K562 (cell line): Measurements from ENCODE around the gene AGAP1. TPM values are rescaled to one million over a fixed set of nuclear protein-coding genes. Genes with fewer than 3 reads are reported as not detected.

Experiments used
- ATAC-seq: fragments of 200-7000 bp; cut with Tn5 transposase; 3 replicates; pipeline ENCODE4 v1.9.1; 2020; ENCODE audit warnings: moderate library complexity
- BruUV-seq: library from RNA; stranded (reverse); fragments of 400-500 nt; replicated peaks from 2 replicates; lab custom pipeline; 2021; lab: Mats Ljungman, UMichigan
- CTCF ChIA-PET: fragments of 300-600 bp; formaldehyde crosslinking; extraction: SDS; loops from one replicate; lab custom pipeline; 2021; ENCODE audit warnings: low intra/inter-chr PET ratio; lab: Yijun Ruan, JAX
- POLR2A ChIA-PET: fragments of 300-600, 350-650 bp; sonication (Branson Sonifier 250); formaldehyde crosslinking; extraction: SDS; loops from one replicate; lab custom pipeline; 2021; ENCODE audit warnings: antibody characterized with exemption, inconsistent platforms; lab: Yijun Ruan, JAX
- DNase-seq, 4 experiments: peaks; one replicate each; pipeline versions ENCODE4 v3.0.0 to v3.0.0-alpha.2; 2011 to 2018; ENCODE audit warnings: low spot score in 3 of 4, mixed read lengths in 3 of 4; ENCODE audit errors: extremely low read depth in 1 of 4
- FAIRE-seq: peaks from 2 replicates; lab custom pipeline; 2011; peaks lifted over from hg19 to GRCh38; lab: Jason Lieb, UNC
- H2AFZ ChIP-seq: 2 replicates; pipeline ENCODE4 v1.6.0; 2011; ENCODE audit warnings: low read depth, low read length, control low read depth, inconsistent platforms
- H3K27ac ChIP-seq: fragments of 200-600 bp; 3 replicates; pipeline ENCODE4 v1.8.0; 2011; ENCODE audit warnings: low read depth, mild to moderate bottlenecking, control low read depth, inconsistent platforms, low read length, moderate library complexity, mixed read lengths; ENCODE audit errors: extremely low read depth
- H3K27me3 ChIP-seq, 2 experiments: fragments of 300-600 bp in 1 of 2; 2 replicates in 1 of 2; 3 replicates in 1 of 2; pipeline versions ENCODE4 v1.6.0 to v1.8.0; 2011; ENCODE audit warnings: inconsistent platforms in 2 of 2, low read length in 2 of 2, mild to moderate bottlenecking in 1 of 2, mixed read lengths in 1 of 2, moderate library complexity in 1 of 2; ENCODE audit not compliant: control insufficient read depth in 2 of 2, insufficient read depth in 2 of 2
- H3K36me3 ChIP-seq: fragments of 300-600 bp; 3 replicates; pipeline ENCODE4 v1.8.0; 2011; ENCODE audit warnings: mild to moderate bottlenecking, low read length, inconsistent platforms; ENCODE audit not compliant: control insufficient read depth, insufficient read depth
- H3K4me1 ChIP-seq, 2 experiments: fragments of 200-600 bp in 1 of 2; replicated peaks in 1 of 2; 2 replicates in 1 of 2; 3 replicates in 1 of 2; pipeline versions ENCODE4 v1.5.1 to v1.8.0; 2011; ENCODE audit warnings: inconsistent platforms in 2 of 2, low read length in 2 of 2, mild to moderate bottlenecking in 1 of 2, mixed read lengths in 1 of 2, moderate library complexity in 1 of 2; ENCODE audit not compliant: control insufficient read depth in 2 of 2, insufficient read depth in 2 of 2
- H3K4me2 ChIP-seq: 2 replicates; pipeline ENCODE4 v1.6.1; 2011; ENCODE audit warnings: low read length, control low read depth, inconsistent platforms, mixed read lengths; ENCODE audit not compliant: insufficient read depth
- H3K4me3 ChIP-seq: fragments of 200-600 bp; sonication (generic), shearing (Covaris generic); 2 replicates; pipeline ENCODE4 v1.5.1; 2016; ENCODE audit warnings: control low read depth, inconsistent platforms
- H3K79me2 ChIP-seq: fragments of 200-600 bp; 3 replicates; pipeline ENCODE4 v1.8.0; 2011; ENCODE audit warnings: low read length, inconsistent platforms; ENCODE audit not compliant: control insufficient read depth, insufficient read depth
- H3K9ac ChIP-seq, 2 experiments: 2 replicates each; pipeline versions ENCODE4 v1.6.0 to v1.6.1; 2011; ENCODE audit warnings: low read depth in 2 of 2, low read length in 2 of 2, control low read depth in 1 of 2, inconsistent platforms in 1 of 2, mild to moderate bottlenecking in 1 of 2, mixed read lengths in 1 of 2; ENCODE audit not compliant: insufficient read depth in 1 of 2
- H3K9me1 ChIP-seq: one replicate; pipeline ENCODE4 v1.6.0; 2011; ENCODE audit warnings: inconsistent platforms, mild to moderate bottlenecking, low read length, moderate library complexity; ENCODE audit not compliant: control insufficient read depth, insufficient read depth
- H3K9me3 ChIP-seq: replicated peaks from 2 replicates; pipeline ENCODE4 v1.5.1; 2011; ENCODE audit warnings: low read depth, low read length, inconsistent platforms; ENCODE audit not compliant: control insufficient read depth, insufficient read depth
- H4K20me1 ChIP-seq: replicated peaks from 2 replicates; pipeline ENCODE4 v1.6.1; 2011; ENCODE audit warnings: low read length, inconsistent platforms, mixed read lengths; ENCODE audit not compliant: control insufficient read depth, insufficient read depth
- ATF7 ChIP-seq: fragments of 450-650 bp; IDR thresholded peaks from 2 replicates; pipeline ENCODE4 v1.7.1; 2014; ENCODE audit warnings: mild to moderate bottlenecking, moderate library complexity
- DIDO1 ChIP-seq: fragments of 450-650 bp; IDR thresholded peaks from 2 replicates; pipeline ENCODE4 v1.6.1; 2016; ENCODE audit warnings: low read depth, missing biosample characterization, missing genetic modification characterization
- ILK ChIP-seq: fragments of 450-650 bp; IDR thresholded peaks from 2 replicates; pipeline ENCODE4 v1.6.1; 2016; ENCODE audit warnings: missing genetic modification characterization, low read depth, mild to moderate bottlenecking, missing compliant biosample characterization, moderate library complexity, borderline replicate concordance
- JUNB ChIP-seq: fragments of 450-650 bp; formaldehyde crosslinking; conservative IDR thresholded peaks from 2 replicates; pipeline ENCODE4 v1.4.0; 2020; ENCODE audit warnings: mild to moderate bottlenecking
- NONO ChIP-seq, 2 experiments: fragments of 200-400 bp in 1 of 2; fragments of 450-650 bp in 1 of 2; formaldehyde crosslinking in 1 of 2; IDR thresholded peaks; 2 replicates each; pipeline ENCODE4 v1.6.1; 2017; ENCODE audit warnings: low read depth in 2 of 2, mild to moderate bottlenecking in 2 of 2, moderate library complexity in 2 of 2, low read length in 1 of 2
- POLR2B ChIP-seq: fragments of 450-650 bp; IDR thresholded peaks from 2 replicates; pipeline ENCODE4 v1.6.1; 2018; ENCODE audit warnings: low read depth; ENCODE audit not compliant: partially characterized antibody
- ZNF668 ChIP-seq: fragments of 250-450 bp; sonication (Bioruptor Pico); IDR thresholded peaks from 2 replicates; pipeline ENCODE4 v1.8.0; 2022; ENCODE audit warnings: mild to moderate bottlenecking, inconsistent platforms
- ZNF764 ChIP-seq: fragments of 250-450 bp; sonication (Bioruptor Pico); IDR thresholded peaks from 2 replicates; pipeline ENCODE4 v1.4.0; 2020; ENCODE audit warnings: low read depth, mild to moderate bottlenecking, moderate library complexity
- WGBS: fragments of 100-300 bp; shearing (Covaris generic); methylation state at CpG from one replicate; pipeline ENCODE4 v1.1.6; 2016; ENCODE audit warnings: low coverage, mixed read lengths; ENCODE audit not compliant: insufficient coverage; ENCODE audit errors: missing lambda C conversion rate; 5-methylcytosine and 5-hydroxymethylcytosine counted together
- in situ Hi-C: fragments of 300-500 bp; cut with MboI; formaldehyde crosslinking; loops from 4 replicates; pipeline ENCODE4 v1.15.0; 2018; ENCODE audit warnings: inconsistent platforms, mixed read lengths
- intact Hi-C: fragments of 100-400 bp; cut with micrococcal nuclease; formaldehyde crosslinking; loops from 2 replicates; pipeline ENCODE4 v1.14.2; 2022
- polyA plus RNA-seq, 8 experiments: library from polyadenylated mRNA; depleted of rRNA in 4 of 8; stranded (reverse) in 5 of 8; unstranded in 3 of 8; fragments of >200 nt; fragmentation: Nextera tagmentation in 2 of 8; fragmentation: Illumina TruSeq in 1 of 8; extraction: Ambion mirVana in 2 of 8; extraction: Trizol in 1 of 8; gene quantifications; 2 replicates each; pipeline versions ENCODE4 v1.2.1 to v1.2.3, GENCODE V29; 2011 to 2014; ENCODE audit warnings: inconsistent platforms in 1 of 8, missing spikeins in 1 of 8
- total RNA-seq, 7 experiments: library from RNA; depleted of rRNA in 6 of 7; stranded (reverse); fragments of >200 nt in 6 of 7; fragmentation: Illumina TruSeq in 2 of 7; extraction: Trizol in 2 of 7; gene quantifications; 2 replicates each; pipeline versions ENCODE4 v1.2.1 to v1.2.3, GENCODE V29; 2011 to 2021; ENCODE audit warnings: low replicate concordance in 1 of 7
- TF ChIP-seq, protein P1 (sequence below), 2 experiments: fragments of 450-650 bp; IDR thresholded peaks; 2 replicates each; pipeline ENCODE4 v1.6.1; 2018; ENCODE audit warnings: mild to moderate bottlenecking in 2 of 2, low read depth in 1 of 2; ENCODE audit not compliant: partially characterized antibody in 2 of 2
- TF ChIP-seq, protein P2 (sequence below): sonication (generic); formaldehyde crosslinking; IDR thresholded peaks from 2 replicates; pipeline ENCODE4 v1.9.0; 2022; ENCODE audit warnings: mild to moderate bottlenecking, missing genetic modification reagents

AGAP1 gene
- total and polyA plus RNA-seq, 9 of the 15 experiments (the other 6 are each of a cell fraction or from before 2014, with no cell fraction given): 1.3 to 24.0 (median 10.6) TPM

DNA sequence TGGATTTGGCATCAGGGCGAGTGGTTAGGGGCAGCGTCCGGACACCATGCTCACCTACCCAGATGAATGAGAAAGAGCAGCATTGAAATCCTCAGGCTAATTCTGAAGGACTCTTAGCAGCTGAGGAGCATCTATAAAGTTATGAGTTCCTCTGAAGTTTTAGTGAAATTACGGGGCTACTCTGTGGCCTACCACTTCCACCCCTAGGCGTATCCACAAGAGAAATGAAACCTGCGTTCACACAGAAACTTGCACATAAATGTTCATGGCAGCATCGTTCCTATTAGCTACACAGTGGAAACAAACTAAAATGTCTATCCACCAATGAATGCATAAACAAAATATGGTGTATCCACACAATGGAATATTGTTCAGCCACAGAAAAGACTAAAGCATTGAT lies 576.4 kb downstream of the AGAP1 start:
- WGBS: 91% methylated on average over 6 of the region's 7 CpGs
- Histone ChIP-seq H3K36me3 (no peaks in the 10 kb centered on the region), H3K27ac (no peak overlapping the region), H3K9me1 (peaks cover 4% of the 10 kb centered on the region), H3K9ac (no peak overlapping the region), H3K79me2 (no peaks in the 10 kb centered on the region), H2AFZ (no peak overlapping the region), H3K4me3 (no peak overlapping the region), H4K20me1 (no peaks in the 10 kb centered on the region)
- no peak for DNase-seq
- intact Hi-C loops: no loop called here
- CTCF ChIA-PET: no interaction called here
- no peak for FAIRE-seq
- no TSS peak for BruUV-seq
- in situ Hi-C loops: no loop called here
- POLR2A ChIA-PET: no interaction called here
- ATAC-seq: no peak
- TF ChIP-seq ILK (tag): no peak
- TF ChIP-seq, all 486 proteins: peak for 0
- Histone ChIP-seq H3K4me1 (peaks cover 5 to 14% of the 10 kb centered on the region in 2 experiments; a peak in 4 of 5 replicates), H3K27me3 (no peaks in the 10 kb centered on the region), H3K9me3 (no peaks in the 10 kb centered on the region), H3K4me2 (no peak overlapping the region)

DNA sequence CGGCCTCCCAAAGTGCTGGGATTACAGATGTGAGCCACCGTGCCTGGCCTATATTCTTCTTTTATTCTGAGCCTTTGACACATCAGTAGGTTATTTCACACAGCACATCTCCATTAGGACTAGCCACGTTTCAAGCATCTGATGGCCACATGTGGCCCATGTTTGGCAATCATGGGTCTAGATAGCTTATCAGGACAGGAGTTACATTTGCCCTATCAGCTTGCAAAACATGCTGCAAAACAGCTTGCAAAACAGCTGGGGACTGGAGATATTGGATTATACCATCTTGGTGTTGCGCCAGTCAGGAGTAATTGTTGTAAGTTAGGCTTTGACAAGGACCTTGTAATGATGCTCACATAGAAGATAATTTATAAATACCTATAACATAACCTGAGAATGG lies 579.4 kb downstream of the AGAP1 start:
- in situ Hi-C loops: no loop called here
- peak; percentile 80 for FAIRE-seq
- ChIA-PET POLR2A (interaction anchor here (0.9 to 2.1 kb wide), 3 partner anchors 8 to 21 kb away, joined by 3 to 7 read pairs (median 3); no protein-coding TSS in a partner anchor), CTCF (no interaction called here)
- H3K4me2 ChIP-seq: peak overlapping the region; percentile 37; the same call in 1 of the 2 replicates
- WGBS: 11% methylated on average over 4 of the region's 4 CpGs
- H3K36me3 ChIP-seq: no peaks in the 10 kb centered on the region
- H3K27ac ChIP-seq: no peak overlapping the region; the same call in 2 of the 3 replicates
- no peak overlapping the region for H2AFZ ChIP-seq
- H3K9ac ChIP-seq: no peak overlapping the region
- no peak overlapping the region for H3K4me3 ChIP-seq
- H3K9me3 ChIP-seq: no peaks in the 10 kb centered on the region
- peak; percentile 39 to 73 (median 54) for DNase-seq
- no TSS peak for BruUV-seq
- H3K27me3 ChIP-seq: no peaks in the 10 kb centered on the region
- H3K79me2 ChIP-seq: no peaks in the 10 kb centered on the region
- H3K9me1 ChIP-seq: peaks cover 4% of the 10 kb centered on the region
- intact Hi-C loops: no loop called here
- ATAC-seq: peak; percentile 71
- H4K20me1 ChIP-seq: no peaks in the 10 kb centered on the region
- H3K4me1 ChIP-seq: peaks cover 9 to 14% of the 10 kb centered on the region in 2 experiments; a peak in 4 of 5 replicates
- TF ChIP-seq NONO (IDR thresholded peaks at IDR 0.05; ENCODE audit: low read depth in 2 of 2, low read length in 1 of 2): peak in 1 of 2 experiments; percentile 85; a peak in 2 of 4 replicates
- TF ChIP-seq, protein P1, sequence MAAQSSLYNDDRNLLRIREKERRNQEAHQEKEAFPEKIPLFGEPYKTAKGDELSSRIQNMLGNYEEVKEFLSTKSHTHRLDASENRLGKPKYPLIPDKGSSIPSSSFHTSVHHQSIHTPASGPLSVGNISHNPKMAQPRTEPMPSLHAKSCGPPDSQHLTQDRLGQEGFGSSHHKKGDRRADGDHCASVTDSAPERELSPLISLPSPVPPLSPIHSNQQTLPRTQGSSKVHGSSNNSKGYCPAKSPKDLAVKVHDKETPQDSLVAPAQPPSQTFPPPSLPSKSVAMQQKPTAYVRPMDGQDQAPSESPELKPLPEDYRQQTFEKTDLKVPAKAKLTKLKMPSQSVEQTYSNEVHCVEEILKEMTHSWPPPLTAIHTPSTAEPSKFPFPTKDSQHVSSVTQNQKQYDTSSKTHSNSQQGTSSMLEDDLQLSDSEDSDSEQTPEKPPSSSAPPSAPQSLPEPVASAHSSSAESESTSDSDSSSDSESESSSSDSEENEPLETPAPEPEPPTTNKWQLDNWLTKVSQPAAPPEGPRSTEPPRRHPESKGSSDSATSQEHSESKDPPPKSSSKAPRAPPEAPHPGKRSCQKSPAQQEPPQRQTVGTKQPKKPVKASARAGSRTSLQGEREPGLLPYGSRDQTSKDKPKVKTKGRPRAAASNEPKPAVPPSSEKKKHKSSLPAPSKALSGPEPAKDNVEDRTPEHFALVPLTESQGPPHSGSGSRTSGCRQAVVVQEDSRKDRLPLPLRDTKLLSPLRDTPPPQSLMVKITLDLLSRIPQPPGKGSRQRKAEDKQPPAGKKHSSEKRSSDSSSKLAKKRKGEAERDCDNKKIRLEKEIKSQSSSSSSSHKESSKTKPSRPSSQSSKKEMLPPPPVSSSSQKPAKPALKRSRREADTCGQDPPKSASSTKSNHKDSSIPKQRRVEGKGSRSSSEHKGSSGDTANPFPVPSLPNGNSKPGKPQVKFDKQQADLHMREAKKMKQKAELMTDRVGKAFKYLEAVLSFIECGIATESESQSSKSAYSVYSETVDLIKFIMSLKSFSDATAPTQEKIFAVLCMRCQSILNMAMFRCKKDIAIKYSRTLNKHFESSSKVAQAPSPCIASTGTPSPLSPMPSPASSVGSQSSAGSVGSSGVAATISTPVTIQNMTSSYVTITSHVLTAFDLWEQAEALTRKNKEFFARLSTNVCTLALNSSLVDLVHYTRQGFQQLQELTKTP (IDR thresholded peaks at IDR 0.05; ENCODE audit: low read depth in 1 of 2, partially characterized antibody in 2 of 2): peak in 1 of 2 experiments; percentile 85
- peak; percentile 45; the same call in 1 of the 2 replicates for TF ChIP-seq ZNF668 (CRISPR knock-in tag)
- 0 out of 2 replicates have a peak, but pooled peaks have one; percentile 38 for TF ChIP-seq DIDO1 (tag)
- TF ChIP-seq POLR2B: no peak
- TF ChIP-seq JUNB: no peak
- no peak for TF ChIP-seq ZNF764 (CRISPR knock-in tag)
- TF ChIP-seq, protein P2, sequence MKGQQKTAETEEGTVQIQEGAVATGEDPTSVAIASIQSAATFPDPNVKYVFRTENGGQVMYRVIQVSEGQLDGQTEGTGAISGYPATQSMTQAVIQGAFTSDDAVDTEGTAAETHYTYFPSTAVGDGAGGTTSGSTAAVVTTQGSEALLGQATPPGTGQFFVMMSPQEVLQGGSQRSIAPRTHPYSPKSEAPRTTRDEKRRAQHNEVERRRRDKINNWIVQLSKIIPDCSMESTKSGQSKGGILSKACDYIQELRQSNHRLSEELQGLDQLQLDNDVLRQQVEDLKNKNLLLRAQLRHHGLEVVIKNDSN (CRISPR knock-in tag): peak; percentile 33
- TF ChIP-seq ATF7: peak; percentile 76
